KMS-11 (cell line): Measurements from ENCODE around the gene LAP3.

Experiments
- H2AFZ ChIP-seq: fragments of 200-600 bp; sonication (generic); 2 replicates; pipeline ENCODE4 v1.6.1; 2016; ENCODE audit warnings: antibody characterized with exemption, mixed run types, low read depth
- H3K27ac ChIP-seq: fragments of 200-600 bp; sonication (generic); 2 replicates; pipeline ENCODE4 v1.6.1; 2016; ENCODE audit warnings: mild to moderate bottlenecking, mixed run types
- H3K27me3 ChIP-seq: fragments of 200-600 bp; sonication (generic); 2 replicates; pipeline ENCODE4 v1.6.1; 2017; ENCODE audit warnings: mild to moderate bottlenecking, low read depth, mixed run types, moderate library complexity; ENCODE audit not compliant: insufficient read depth
- H3K36me3 ChIP-seq: fragments of 200-600 bp; sonication (generic); 2 replicates; pipeline ENCODE4 v1.6.1; 2017; ENCODE audit warnings: mild to moderate bottlenecking, mixed run types; ENCODE audit not compliant: insufficient read depth
- H3K4me1 ChIP-seq: fragments of 200-600 bp; sonication (generic); 2 replicates; pipeline ENCODE4 v1.6.1; 2016; ENCODE audit warnings: mild to moderate bottlenecking, low read depth, mixed run types; ENCODE audit not compliant: poor library complexity, severe bottlenecking
- H3K4me2 ChIP-seq: fragments of 200-600 bp; sonication (generic); 2 replicates; pipeline ENCODE4 v1.7.0; 2016; ENCODE audit warnings: mild to moderate bottlenecking, mixed run types
- H3K4me3 ChIP-seq: fragments of 200-600 bp; sonication (generic); IDR thresholded peaks from 2 replicates; pipeline ENCODE4 v1.6.1; 2017; ENCODE audit warnings: low read depth, low read length, mixed read lengths; ENCODE audit not compliant: insufficient read depth
- H3K79me2 ChIP-seq: fragments of 200-600 bp; sonication (generic); 2 replicates; pipeline ENCODE4 v1.6.1; 2016; ENCODE audit warnings: low read depth, mixed run types; ENCODE audit not compliant: insufficient read depth
- H3K9ac ChIP-seq: fragments of 200-600 bp; sonication (generic); 2 replicates; pipeline ENCODE4 v1.6.1; 2016; ENCODE audit warnings: mild to moderate bottlenecking, mixed run types
- H4K20me1 ChIP-seq: fragments of 200-600 bp; sonication (generic); 2 replicates; pipeline ENCODE4 v1.6.1; 2016; ENCODE audit warnings: mild to moderate bottlenecking, mixed run types; ENCODE audit not compliant: insufficient read depth
- TF ChIP-seq, protein P1 (sequence below): fragments of 200-600 bp; sonication (generic); conservative IDR thresholded peaks from 2 replicates; pipeline ENCODE4 v1.6.1; 2017; ENCODE audit warnings: low read depth, mild to moderate bottlenecking, antibody characterized with exemption, low read length, moderate library complexity, mixed read lengths

The LAP3 gene

GRCh38 chr4:17613761-17614415 is 36.9 kb downstream of the LAP3 start:
- peak overlapping the region; percentile 80 for H2AFZ ChIP-seq
- peaks cover 38% of the 10 kb centered on the region for H3K79me2 ChIP-seq
- peaks cover 5% of the 10 kb centered on the region for H3K4me1 ChIP-seq
- peak overlapping the region; percentile 74 for H3K9ac ChIP-seq
- H3K36me3 ChIP-seq = no peaks in the 10 kb centered on the region
- TF ChIP-seq, protein P1, sequence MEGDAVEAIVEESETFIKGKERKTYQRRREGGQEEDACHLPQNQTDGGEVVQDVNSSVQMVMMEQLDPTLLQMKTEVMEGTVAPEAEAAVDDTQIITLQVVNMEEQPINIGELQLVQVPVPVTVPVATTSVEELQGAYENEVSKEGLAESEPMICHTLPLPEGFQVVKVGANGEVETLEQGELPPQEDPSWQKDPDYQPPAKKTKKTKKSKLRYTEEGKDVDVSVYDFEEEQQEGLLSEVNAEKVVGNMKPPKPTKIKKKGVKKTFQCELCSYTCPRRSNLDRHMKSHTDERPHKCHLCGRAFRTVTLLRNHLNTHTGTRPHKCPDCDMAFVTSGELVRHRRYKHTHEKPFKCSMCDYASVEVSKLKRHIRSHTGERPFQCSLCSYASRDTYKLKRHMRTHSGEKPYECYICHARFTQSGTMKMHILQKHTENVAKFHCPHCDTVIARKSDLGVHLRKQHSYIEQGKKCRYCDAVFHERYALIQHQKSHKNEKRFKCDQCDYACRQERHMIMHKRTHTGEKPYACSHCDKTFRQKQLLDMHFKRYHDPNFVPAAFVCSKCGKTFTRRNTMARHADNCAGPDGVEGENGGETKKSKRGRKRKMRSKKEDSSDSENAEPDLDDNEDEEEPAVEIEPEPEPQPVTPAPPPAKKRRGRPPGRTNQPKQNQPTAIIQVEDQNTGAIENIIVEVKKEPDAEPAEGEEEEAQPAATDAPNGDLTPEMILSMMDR = no peak
- peak overlapping the region; percentile 43; the same call in 1 of the 2 replicates for H3K27ac ChIP-seq
- no peaks in the 10 kb centered on the region for H3K27me3 ChIP-seq
- H3K4me3 ChIP-seq = no peak overlapping the region
- H4K20me1 ChIP-seq = no peaks in the 10 kb centered on the region
- peak overlapping the region; percentile 39; the same call in 1 of the 2 replicates for H3K4me2 ChIP-seq

DNA sequence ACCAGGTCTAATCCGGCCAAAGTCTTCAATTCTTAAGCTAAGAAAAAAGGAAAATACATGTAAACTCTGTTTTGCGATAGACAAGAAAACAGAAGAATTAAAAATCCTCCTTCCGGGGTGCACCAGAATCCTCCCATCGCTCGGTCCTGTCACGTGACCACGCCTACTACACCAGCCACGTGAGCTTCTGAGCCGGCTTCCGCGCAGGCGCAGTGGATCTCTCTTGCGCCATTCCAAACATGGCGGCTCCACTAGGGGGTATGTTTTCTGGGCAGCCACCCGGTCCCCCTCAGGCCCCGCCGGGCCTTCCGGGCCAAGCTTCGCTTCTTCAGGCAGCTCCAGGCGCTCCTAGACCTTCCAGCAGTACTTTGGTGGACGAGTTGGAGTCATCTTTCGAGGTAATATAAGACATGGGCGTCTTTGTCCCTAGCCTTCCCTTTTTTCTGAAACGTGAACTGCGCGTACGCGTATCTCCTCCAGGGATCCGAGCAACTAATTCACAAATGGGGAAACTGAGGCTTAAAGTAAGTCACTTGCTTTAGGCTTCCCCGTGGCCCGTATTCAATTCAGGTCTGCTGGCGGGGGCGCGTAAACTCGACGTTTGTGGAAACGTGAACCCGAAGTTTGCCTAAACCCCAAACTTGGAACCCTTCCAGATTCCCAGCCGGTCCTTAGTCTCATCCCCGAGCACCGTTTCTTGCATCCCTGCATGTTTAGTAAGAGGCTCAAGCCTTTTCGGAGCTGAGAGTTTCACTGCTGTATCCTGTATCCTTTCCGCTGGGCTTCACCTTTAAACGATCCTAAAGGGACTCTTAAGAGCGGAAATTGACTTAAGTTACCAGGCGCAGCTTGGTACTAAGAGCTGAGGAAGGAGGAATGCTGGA is 37.7 kb downstream of the LAP3 start, which contains the start of gene MED28:
Gene MED28 (plus strand): TSS at position 226 of the 884 bp plus-strand sequence. CDS start 14 bp downstream, at position 240.
- Histone ChIP-seq H3K4me3 (no peak within 1 kb of the TSS), H2AFZ (peak within 1 kb of the TSS; percentile 80), H3K36me3 (no peaks in the 10 kb centered on the region), H3K4me2 (peak within 1 kb of the TSS; percentile 79), H3K27ac (peak within 1 kb of the TSS; percentile 43; the same call in 1 of the 2 replicates), H3K4me1 (peaks cover 5% of the 10 kb centered on the region), H3K27me3 (no peaks in the 10 kb centered on the region), H4K20me1 (no peaks in the 10 kb centered on the region), H3K79me2 (peaks cover 38% of the 10 kb centered on the region), H3K9ac (peak within 1 kb of the TSS; percentile 74)
- TF ChIP-seq, protein P1 = 0 out of 2 replicates have a peak, but pooled peaks have one; percentile 15

GRCh38 chr4:17616283-17616682 is 39.3 kb downstream of the LAP3 start:
- peaks cover 5% of the 10 kb centered on the region for H3K4me1 ChIP-seq
- H3K36me3 ChIP-seq = no peaks in the 10 kb centered on the region
- H3K4me3 ChIP-seq = no peak overlapping the region
- no peak overlapping the region for H3K4me2 ChIP-seq
- TF ChIP-seq, protein P1 = no peak
- H3K79me2 ChIP-seq = peaks cover 38% of the 10 kb centered on the region
- no peak overlapping the region for H3K9ac ChIP-seq
- H3K27me3 ChIP-seq = no peaks in the 10 kb centered on the region
- H2AFZ ChIP-seq = no peak overlapping the region
- no peak overlapping the region for H3K27ac ChIP-seq
- H4K20me1 ChIP-seq = no peaks in the 10 kb centered on the region

DNA sequence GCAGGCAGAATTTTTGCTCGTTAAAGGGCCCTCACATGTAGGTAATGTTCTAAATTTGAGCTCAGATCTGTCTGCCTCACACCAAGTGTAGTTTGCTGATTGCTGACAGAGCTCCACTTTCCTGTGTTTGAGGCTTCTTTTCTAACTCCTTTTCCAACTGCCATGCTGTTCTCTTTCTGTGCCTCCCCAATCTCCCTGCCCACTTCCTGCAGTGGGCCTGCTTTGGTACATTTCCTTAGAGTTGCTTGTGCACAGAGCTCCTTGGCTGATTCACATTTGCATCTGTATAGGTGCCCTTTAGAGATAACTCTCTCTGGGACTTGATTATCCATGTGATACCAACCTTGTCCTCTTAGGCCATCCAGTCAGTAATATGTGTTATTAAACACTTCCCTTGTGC is 41.9 kb downstream of the LAP3 start:
- Histone ChIP-seq H3K27ac (no peak overlapping the region), H3K36me3 (no peaks in the 10 kb centered on the region), H3K4me3 (no peak overlapping the region), H2AFZ (no peak overlapping the region), H3K79me2 (peaks cover 38% of the 10 kb centered on the region), H3K4me1 (peaks cover 5% of the 10 kb centered on the region), H3K4me2 (no peak overlapping the region), H3K9ac (no peak overlapping the region), H4K20me1 (no peaks in the 10 kb centered on the region), H3K27me3 (no peaks in the 10 kb centered on the region)
- TF ChIP-seq, protein P1 = no peak
